Astrocyte of the cerebellum (primary cell): ENCODE data around the gene CACNA1E.

Source experiments
- DNase-seq: peaks from one replicate; pipeline ENCODE4 v3.0.0-alpha.2; 2011; ENCODE audit warnings: low read depth
- H3K4me3 ChIP-seq: 2 replicates; pipeline ENCODE4 v1.5.1; 2011; ENCODE audit warnings: mild to moderate bottlenecking, low read depth, low read length, moderate library complexity
- in situ Hi-C: cut with HindIII; loops from 2 replicates; pipeline ENCODE4 v1.10.0; 2017; ENCODE audit warnings: low sequenced_read_pairs
- TF ChIP-seq, protein P1 (sequence below): IDR thresholded peaks from 2 replicates; pipeline ENCODE4 v1.5.1; 2012; ENCODE audit warnings: low read length, low read depth, moderate library complexity, mild to moderate bottlenecking; ENCODE audit errors: missing control alignments

CACNA1E gene

DNA sequence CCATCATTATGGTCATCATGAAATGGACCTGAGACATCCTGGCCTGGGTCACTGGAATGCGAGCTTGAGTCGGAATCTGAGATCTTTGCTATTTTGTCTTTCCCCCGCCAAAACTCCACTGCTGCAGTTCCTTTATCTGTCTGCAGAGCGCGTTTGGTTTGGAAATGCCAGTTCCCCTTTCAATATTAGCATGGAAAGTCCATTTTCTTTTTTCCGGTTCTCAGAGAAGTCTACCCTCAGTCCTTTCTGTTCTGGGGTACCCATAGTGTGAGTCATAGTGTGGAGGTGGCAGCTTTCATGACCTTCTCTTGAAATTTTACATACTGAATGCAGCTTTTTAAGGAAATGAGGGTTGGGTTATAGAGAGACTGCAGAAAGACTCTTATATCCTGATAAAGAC, 14.6 kb downstream of the CACNA1E start:
- DNase-seq = no peak
- no peak overlapping the region for H3K4me3 ChIP-seq
- TF ChIP-seq, protein P1, sequence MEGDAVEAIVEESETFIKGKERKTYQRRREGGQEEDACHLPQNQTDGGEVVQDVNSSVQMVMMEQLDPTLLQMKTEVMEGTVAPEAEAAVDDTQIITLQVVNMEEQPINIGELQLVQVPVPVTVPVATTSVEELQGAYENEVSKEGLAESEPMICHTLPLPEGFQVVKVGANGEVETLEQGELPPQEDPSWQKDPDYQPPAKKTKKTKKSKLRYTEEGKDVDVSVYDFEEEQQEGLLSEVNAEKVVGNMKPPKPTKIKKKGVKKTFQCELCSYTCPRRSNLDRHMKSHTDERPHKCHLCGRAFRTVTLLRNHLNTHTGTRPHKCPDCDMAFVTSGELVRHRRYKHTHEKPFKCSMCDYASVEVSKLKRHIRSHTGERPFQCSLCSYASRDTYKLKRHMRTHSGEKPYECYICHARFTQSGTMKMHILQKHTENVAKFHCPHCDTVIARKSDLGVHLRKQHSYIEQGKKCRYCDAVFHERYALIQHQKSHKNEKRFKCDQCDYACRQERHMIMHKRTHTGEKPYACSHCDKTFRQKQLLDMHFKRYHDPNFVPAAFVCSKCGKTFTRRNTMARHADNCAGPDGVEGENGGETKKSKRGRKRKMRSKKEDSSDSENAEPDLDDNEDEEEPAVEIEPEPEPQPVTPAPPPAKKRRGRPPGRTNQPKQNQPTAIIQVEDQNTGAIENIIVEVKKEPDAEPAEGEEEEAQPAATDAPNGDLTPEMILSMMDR = no peak
- in situ Hi-C loops = loop anchor here (5.0 kb wide), 1 partner anchor 106 kb away; no protein-coding TSS in a partner anchor

DNA sequence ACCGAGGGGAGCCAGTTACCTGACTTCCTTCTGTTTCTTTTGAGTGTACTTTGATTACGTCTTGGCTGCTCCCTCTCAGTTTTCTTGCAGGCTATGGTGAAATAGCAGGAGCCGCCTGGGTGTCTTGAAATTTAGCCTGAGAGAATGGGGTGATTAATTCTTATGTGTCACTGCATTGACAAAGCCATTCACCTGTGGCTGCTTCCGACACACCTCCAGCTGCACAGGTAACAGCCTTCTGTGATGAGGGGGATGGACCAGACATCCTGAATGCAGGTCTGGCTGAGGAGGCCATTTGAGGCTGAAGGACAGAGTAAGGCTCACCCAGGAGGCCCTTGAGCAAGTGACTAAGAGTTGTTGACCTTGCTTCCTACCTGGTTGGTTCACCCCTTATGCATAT, 16.5 kb downstream of the CACNA1E start:
- no peak for DNase-seq
- in situ Hi-C loops = loop anchor here (5.0 kb wide), 1 partner anchor 108 kb away; no protein-coding TSS in a partner anchor
- no peak overlapping the region for H3K4me3 ChIP-seq
- TF ChIP-seq, protein P1 = no peak

DNA sequence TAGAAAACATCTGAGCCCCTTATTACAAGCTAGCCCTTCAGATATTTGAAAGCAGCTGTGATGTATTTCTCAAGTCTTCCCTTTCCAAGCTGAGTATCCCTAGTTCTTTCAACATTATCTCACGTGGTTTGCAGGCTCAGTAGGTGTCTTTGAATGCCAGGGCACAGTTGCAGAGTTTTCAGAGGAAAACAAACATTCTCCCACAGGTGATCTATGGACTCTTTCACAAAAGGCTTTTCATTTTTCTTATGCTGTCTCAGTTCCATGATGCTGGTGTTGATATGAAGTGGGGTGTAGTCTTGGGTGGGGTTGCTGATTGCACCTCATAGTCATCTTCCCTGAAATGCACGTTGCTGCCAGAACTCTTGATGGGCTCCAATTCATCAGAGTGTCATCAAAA, 17.3 kb downstream of the CACNA1E start:
- H3K4me3 ChIP-seq = no peak overlapping the region
- in situ Hi-C loops = no loop called here
- TF ChIP-seq, protein P1 = no peak
- DNase-seq = no peak

DNA sequence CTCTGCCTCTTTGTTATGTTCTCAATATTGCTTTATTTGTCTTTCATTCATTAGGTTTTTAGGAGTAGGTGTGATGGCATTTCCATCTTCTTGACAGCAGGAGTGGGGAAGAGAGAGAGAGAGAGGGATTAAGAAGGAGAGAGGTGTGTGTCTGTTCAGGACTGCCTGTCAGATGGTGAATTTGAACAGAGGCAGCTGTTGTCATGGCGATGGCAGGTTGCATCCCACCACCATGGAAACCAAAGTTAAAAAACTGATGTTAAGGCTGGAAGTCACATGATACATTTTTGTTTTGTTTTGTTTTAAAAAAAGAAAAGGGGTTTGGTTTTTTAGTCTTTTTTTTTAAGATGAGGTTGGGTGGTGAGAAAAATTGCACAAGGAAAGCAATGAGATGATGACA, 18.3 kb downstream of the CACNA1E start:
- no peak overlapping the region for H3K4me3 ChIP-seq
- TF ChIP-seq, protein P1 = no peak
- DNase-seq = no peak
- in situ Hi-C loops = no loop called here

DNA sequence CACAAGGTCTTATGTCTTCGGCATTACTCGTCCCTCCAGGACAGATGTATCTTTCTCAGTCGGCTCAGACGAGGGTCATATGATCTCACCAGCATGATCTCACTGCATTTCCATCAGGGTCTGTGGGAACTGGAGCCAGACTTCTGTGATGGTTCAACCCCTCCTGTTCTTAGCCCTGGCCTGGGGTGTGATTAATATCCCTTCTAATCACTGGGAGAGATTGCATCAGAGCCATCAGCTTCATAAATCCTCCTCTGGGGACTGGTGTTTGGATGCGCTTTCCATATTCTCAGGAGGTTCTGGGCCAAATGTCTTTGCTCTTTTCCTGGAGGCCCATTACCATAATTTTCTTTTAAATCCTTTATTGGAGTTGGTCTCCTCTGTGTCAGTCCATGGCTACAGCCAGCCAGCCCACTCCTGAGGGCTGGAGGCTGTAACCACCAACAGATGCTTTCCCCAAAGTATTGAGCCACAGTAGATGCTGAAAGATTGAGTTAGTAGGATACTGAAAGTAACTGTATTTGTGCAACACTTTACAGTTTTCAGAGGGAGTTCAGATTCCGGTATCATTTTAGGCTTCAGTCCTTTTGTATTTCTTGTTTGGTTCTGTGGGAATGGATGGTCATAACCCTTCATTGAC, 20.0 kb downstream of the CACNA1E start:
- no peak overlapping the region for H3K4me3 ChIP-seq
- in situ Hi-C loops = no loop called here
- no peak for DNase-seq
- TF ChIP-seq, protein P1 = no peak

DNA sequence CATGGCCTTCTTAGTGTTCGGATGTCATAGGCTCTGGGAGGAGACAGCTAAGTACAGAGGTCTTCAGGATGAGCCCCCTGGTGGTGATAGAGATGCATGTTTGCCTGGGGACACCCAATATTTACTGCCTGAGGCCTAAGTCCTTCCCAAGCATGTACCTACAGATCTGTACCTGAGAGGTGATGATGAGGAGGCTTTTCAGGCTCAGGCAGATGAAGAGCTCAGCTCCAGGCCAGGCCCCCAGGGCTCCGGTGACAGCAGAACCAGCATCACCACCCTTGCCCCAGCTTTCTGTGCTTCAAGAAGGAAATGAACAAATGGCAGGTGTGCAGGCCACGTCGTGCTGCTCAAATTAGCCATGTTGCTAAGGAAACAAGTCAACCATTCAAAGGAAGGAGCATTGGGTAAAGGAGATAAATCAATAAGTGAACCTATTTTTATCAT, 21.1 kb downstream of the CACNA1E start:
- in situ Hi-C loops = no loop called here
- TF ChIP-seq, protein P1 = peak; percentile 21
- DNase-seq = no peak
- no peak overlapping the region for H3K4me3 ChIP-seq
